ENCODE data around the gene CLIC3. TPM values are rescaled to one million over a fixed set of nuclear protein-coding genes. Genes with fewer than 3 reads are reported as not detected.

CLIC3 gene
- total RNA-seq, 1 donor: 2.5 TPM

DNA sequence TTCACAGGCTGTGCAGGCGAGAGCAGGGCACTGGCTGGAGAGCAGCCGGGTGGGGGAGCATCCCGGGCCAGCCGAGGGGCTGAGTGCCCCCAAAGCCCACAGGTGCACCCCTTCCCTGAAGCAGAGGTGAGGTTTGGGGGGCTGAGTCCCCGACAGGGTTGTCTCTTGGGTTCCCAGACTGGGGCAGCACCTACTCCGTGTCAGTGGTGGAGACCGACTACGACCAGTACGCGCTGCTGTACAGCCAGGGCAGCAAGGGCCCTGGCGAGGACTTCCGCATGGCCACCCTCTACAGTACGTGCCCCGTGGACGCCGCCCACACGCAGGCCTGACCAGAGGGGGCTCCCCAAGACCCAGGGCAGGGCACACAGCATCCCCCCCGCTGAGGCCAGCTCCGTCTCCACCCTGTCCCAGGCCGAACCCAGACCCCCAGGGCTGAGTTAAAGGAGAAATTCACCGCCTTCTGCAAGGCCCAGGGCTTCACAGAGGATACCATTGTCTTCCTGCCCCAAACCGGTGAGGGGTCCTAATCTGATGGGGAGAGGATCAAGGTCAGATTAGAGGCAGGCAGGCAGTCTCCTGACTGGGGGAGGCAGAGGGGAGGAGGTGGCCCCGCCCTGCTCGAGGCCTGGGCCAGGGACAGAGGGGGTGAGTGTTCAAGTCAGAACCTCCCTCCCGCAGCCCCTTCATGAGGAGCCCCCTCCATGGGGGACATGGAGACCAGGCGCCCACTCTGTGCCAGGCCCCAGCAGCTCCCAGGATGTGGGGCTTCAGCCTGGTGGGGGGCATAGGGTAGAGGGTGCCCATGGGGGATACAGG is 16.4 kb downstream of the CLIC3 start:
- H3K27me3 ChIP-seq (ENCODE audit: insufficient read depth, low read length): peaks cover 12% of the 10 kb centered on the region
- H4K20me1 ChIP-seq (ENCODE audit: insufficient read depth, low read length): no peaks in the 10 kb centered on the region
- no peaks in the 10 kb centered on the region for H3K9me3 ChIP-seq (ENCODE audit: low read depth, low read length)
- H3K27ac ChIP-seq (ENCODE audit: low read depth, low read length): no peak overlapping the region
- no peak for DNase-seq (ENCODE audit: insufficient read length, low spot score, missing footprints)
- TF ChIP-seq, protein P1, sequence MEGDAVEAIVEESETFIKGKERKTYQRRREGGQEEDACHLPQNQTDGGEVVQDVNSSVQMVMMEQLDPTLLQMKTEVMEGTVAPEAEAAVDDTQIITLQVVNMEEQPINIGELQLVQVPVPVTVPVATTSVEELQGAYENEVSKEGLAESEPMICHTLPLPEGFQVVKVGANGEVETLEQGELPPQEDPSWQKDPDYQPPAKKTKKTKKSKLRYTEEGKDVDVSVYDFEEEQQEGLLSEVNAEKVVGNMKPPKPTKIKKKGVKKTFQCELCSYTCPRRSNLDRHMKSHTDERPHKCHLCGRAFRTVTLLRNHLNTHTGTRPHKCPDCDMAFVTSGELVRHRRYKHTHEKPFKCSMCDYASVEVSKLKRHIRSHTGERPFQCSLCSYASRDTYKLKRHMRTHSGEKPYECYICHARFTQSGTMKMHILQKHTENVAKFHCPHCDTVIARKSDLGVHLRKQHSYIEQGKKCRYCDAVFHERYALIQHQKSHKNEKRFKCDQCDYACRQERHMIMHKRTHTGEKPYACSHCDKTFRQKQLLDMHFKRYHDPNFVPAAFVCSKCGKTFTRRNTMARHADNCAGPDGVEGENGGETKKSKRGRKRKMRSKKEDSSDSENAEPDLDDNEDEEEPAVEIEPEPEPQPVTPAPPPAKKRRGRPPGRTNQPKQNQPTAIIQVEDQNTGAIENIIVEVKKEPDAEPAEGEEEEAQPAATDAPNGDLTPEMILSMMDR (IDR thresholded peaks at IDR 0.05; ENCODE audit: extremely low read depth, low read depth, low read length): no peak
- no peak overlapping the region for H3K4me3 ChIP-seq (ENCODE audit: insufficient read depth, low read length)
- H3K4me2 ChIP-seq (ENCODE audit: insufficient read depth, low read length): no peak overlapping the region
- H2AFZ ChIP-seq (ENCODE audit: low read length): no peak overlapping the region
- H3K4me1 ChIP-seq (ENCODE audit: insufficient read depth, low read length): peaks cover 5% of the 10 kb centered on the region
- no peaks in the 10 kb centered on the region for H3K79me2 ChIP-seq (ENCODE audit: insufficient read depth, low read length)
- H3K36me3 ChIP-seq (ENCODE audit: insufficient read depth, low read length): no peaks in the 10 kb centered on the region

GRCh38 chr9:136978865-136979544 is 17.4 kb downstream of the CLIC3 start:
- TF ChIP-seq, protein P1 (IDR thresholded peaks at IDR 0.05; ENCODE audit: extremely low read depth, low read depth, low read length): no peak
- Histone ChIP-seq H3K4me2 (ENCODE audit: insufficient read depth, low read length) (no peak overlapping the region), H3K9me3 (ENCODE audit: low read depth, low read length) (no peaks in the 10 kb centered on the region), H3K4me3 (ENCODE audit: insufficient read depth, low read length) (no peak overlapping the region), H3K4me1 (ENCODE audit: insufficient read depth, low read length) (peaks cover 5% of the 10 kb centered on the region), H4K20me1 (ENCODE audit: insufficient read depth, low read length) (no peaks in the 10 kb centered on the region), H2AFZ (ENCODE audit: low read length) (no peak overlapping the region), H3K36me3 (ENCODE audit: insufficient read depth, low read length) (no peaks in the 10 kb centered on the region), H3K27ac (ENCODE audit: low read depth, low read length) (no peak overlapping the region), H3K79me2 (ENCODE audit: insufficient read depth, low read length) (no peaks in the 10 kb centered on the region), H3K27me3 (ENCODE audit: insufficient read depth, low read length) (peaks cover 2% of the 10 kb centered on the region)
- DNase-seq (ENCODE audit: insufficient read length, low spot score, missing footprints): no peak

DNA sequence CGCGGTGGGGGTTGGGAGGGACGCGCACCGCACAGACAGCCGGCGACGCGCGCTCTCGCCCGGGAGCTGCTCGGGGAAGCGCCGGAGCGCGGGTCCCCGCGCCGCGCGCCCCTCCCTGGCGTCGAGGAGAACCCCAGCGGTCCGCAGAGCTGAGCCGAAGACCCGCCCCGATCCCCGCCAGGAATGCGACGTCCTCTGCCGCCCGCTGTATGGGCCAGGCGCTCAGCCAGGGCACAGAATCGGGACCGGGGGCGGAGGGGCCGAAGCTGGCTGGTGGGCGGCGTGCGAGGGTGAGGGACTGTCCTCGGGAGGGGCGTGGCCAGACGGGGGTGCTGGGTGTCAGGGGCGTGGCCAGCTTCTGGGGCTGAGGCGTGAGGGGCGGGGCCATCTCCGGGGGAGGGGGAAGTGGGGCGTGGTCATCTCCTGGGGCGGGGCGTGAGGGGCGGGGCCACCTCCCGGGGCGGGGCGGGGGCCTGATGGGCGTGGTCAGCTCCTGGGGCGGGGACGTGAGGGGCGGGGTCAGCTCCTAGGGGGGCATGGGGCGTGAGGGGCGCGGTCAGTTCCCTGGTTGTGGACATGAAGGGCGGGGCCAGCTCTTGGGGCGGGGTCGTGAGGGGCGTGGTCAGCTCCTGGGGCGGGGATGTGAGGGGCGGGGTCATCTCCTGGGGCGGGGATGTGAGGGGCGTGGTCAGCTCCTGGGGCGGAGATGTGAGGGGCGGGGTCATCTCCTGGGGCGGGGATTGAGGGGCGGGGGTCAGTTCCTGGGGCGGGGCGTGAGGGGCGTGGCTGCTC is 18.1 kb downstream of the CLIC3 start:
- no peak overlapping the region for H3K27ac ChIP-seq (ENCODE audit: low read depth, low read length)
- TF ChIP-seq, protein P1 (IDR thresholded peaks at IDR 0.05; ENCODE audit: extremely low read depth, low read depth, low read length): no peak
- peak overlapping the region; percentile 76 for H3K4me2 ChIP-seq (ENCODE audit: insufficient read depth, low read length)
- peak overlapping the region; percentile 68 for H3K4me3 ChIP-seq (ENCODE audit: insufficient read depth, low read length)
- no peaks in the 10 kb centered on the region for H3K27me3 ChIP-seq (ENCODE audit: insufficient read depth, low read length)
- no peaks in the 10 kb centered on the region for H3K79me2 ChIP-seq (ENCODE audit: insufficient read depth, low read length)
- H3K9me3 ChIP-seq (ENCODE audit: low read depth, low read length): no peaks in the 10 kb centered on the region
- no peaks in the 10 kb centered on the region for H4K20me1 ChIP-seq (ENCODE audit: insufficient read depth, low read length)
- H3K4me1 ChIP-seq (ENCODE audit: insufficient read depth, low read length): peaks cover 5% of the 10 kb centered on the region
- H3K36me3 ChIP-seq (ENCODE audit: insufficient read depth, low read length): no peaks in the 10 kb centered on the region
- peak overlapping the region; percentile 74 for H2AFZ ChIP-seq (ENCODE audit: low read length)
- DNase-seq (ENCODE audit: insufficient read length, low spot score, missing footprints): peak; percentile 99
